T1000 (cell line): ENCODE data around the gene AFTPH.

Experiments used
- DNase-seq: peaks from one replicate; lab custom pipeline; 2025; ENCODE audit warnings: mixed read lengths; lab: John Stamatoyannopoulos, UW

Gene AFTPH

GRCh38 chr2:64542071-64543007, 18.2 kb downstream of the AFTPH start:
- no peak for DNase-seq

GRCh38 chr2:64543008-64543697, 19.0 kb downstream of the AFTPH start:
- no peak for DNase-seq

- no peak for DNase-seq
Measured at GRCh38 chr2:64548761-64549160, 24.6 kb downstream of the AFTPH start.

- no peak for DNase-seq
Measured at GRCh38 chr2:64550042-64550441, 25.9 kb downstream of the AFTPH start.

GRCh38 chr2:64551851-64552250, 27.7 kb downstream of the AFTPH start:
- DNase-seq, result no peak

- DNase-seq, result no peak
Measured at GRCh38 chr2:64554117-64554516, 30.0 kb downstream of the AFTPH start.

GRCh38 chr2:64558445-64559081, 34.4 kb downstream of the AFTPH start:
- no peak for DNase-seq

GRCh38 chr2:64562148-64562784, 38.1 kb downstream of the AFTPH start:
- DNase-seq, result no peak

- no peak for DNase-seq
Measured at GRCh38 chr2:64563436-64563938, 39.4 kb downstream of the AFTPH start.

GRCh38 chr2:64565949-64566710, 42.0 kb downstream of the AFTPH start:
- DNase-seq, result no peak

GRCh38 chr2:64567473-64567872, 43.3 kb downstream of the AFTPH start:
- no peak for DNase-seq

GRCh38 chr2:64568836-64569235, 44.7 kb downstream of the AFTPH start:
- no peak for DNase-seq

- DNase-seq, result no peak
Measured at GRCh38 chr2:64574871-64575270, 50.7 kb downstream of the AFTPH start.

GRCh38 chr2:64581018-64581417, 56.9 kb downstream of the AFTPH start:
- DNase-seq, result no peak

- DNase-seq, result no peak
Measured at GRCh38 chr2:64581777-64582539, 57.8 kb downstream of the AFTPH start.

GRCh38 chr2:64582774-64583340, 58.7 kb downstream of the AFTPH start:
- DNase-seq, result no peak

- no peak for DNase-seq
Measured at GRCh38 chr2:64586054-64586453, 61.9 kb downstream of the AFTPH start.

GRCh38 chr2:64586883-64587481, 62.9 kb downstream of the AFTPH start:
- DNase-seq, result no peak

GRCh38 chr2:64587561-64587960, 63.4 kb downstream of the AFTPH start:
- no peak for DNase-seq

GRCh38 chr2:64591188-64591587, 67.1 kb downstream of the AFTPH start:
- DNase-seq, result no peak
